HG02870 (cell line): Measurements from ENCODE around the gene SLC37A2.

Source experiments
- ATAC-seq: cut with Tn5 transposase; IDR thresholded peaks from one replicate; pipeline ENCODE4 v1.9.1; 2021; ENCODE audit warnings: mild to moderate bottlenecking, moderate library complexity; ENCODE audit not compliant: unreplicated experiment

Gene SLC37A2

GRCh38 chr11:125070699-125071254 is 7.7 kb downstream of the SLC37A2 start:
- ATAC-seq, result peak; percentile 65

GRCh38 chr11:125071435-125071834 is 8.3 kb downstream of the SLC37A2 start:
- no peak for ATAC-seq

- no peak for ATAC-seq
Measured at GRCh38 chr11:125071846-125072217, 8.7 kb downstream of the SLC37A2 start.

GRCh38 chr11:125072218-125072960 is 9.3 kb downstream of the SLC37A2 start:
- peak; percentile 85 for ATAC-seq

GRCh38 chr11:125072961-125073590 is 10.0 kb downstream of the SLC37A2 start:
- no peak for ATAC-seq

GRCh38 chr11:125073616-125074483 is 10.7 kb downstream of the SLC37A2 start:
- ATAC-seq, result no peak

GRCh38 chr11:125074511-125075241 is 11.6 kb downstream of the SLC37A2 start:
- ATAC-seq, result no peak

- no peak for ATAC-seq
Measured at GRCh38 chr11:125075242-125075625, 12.1 kb downstream of the SLC37A2 start.

- no peak for ATAC-seq
Measured at GRCh38 chr11:125075900-125076317, 12.8 kb downstream of the SLC37A2 start.

GRCh38 chr11:125076378-125076945 is 13.4 kb downstream of the SLC37A2 start:
- no peak for ATAC-seq

GRCh38 chr11:125078016-125078415 is 14.9 kb downstream of the SLC37A2 start:
- ATAC-seq, result no peak

- ATAC-seq, result no peak
Measured at GRCh38 chr11:125078516-125079140, 15.5 kb downstream of the SLC37A2 start.

GRCh38 chr11:125079151-125079877 is 16.2 kb downstream of the SLC37A2 start:
- no peak for ATAC-seq

GRCh38 chr11:125079878-125080530 is 16.9 kb downstream of the SLC37A2 start:
- no peak for ATAC-seq

GRCh38 chr11:125080531-125080911 is 17.4 kb downstream of the SLC37A2 start:
- ATAC-seq, result no peak

- ATAC-seq, result no peak
Measured at GRCh38 chr11:125081098-125081798, 18.1 kb downstream of the SLC37A2 start.

GRCh38 chr11:125082040-125082439 is 18.9 kb downstream of the SLC37A2 start:
- ATAC-seq, result no peak
